ENCODE measurements around the gene STRADA. TPM values are rescaled to one million over a fixed set of nuclear protein-coding genes. Genes with fewer than 3 reads are reported as not detected.
A peak's percentile ranks its signal among the peaks of the same experiment; 100 is the strongest.

STRADA gene
- total RNA-seq, 2 donors from 2014 or later: 15.7 to 37.1 TPM

- WGBS: 76% methylated on average over 1 of the region's 1 CpG
- no peak overlapping the region for H3K27ac ChIP-seq
- H3K9me3 ChIP-seq: no peaks in the 10 kb centered on the region
- H3K36me3 ChIP-seq: peaks cover 0 to 3% of the 10 kb centered on the region in 2 donors
- H3K4me3 ChIP-seq: no peak overlapping the region
- H3K27me3 ChIP-seq (replicated peaks; ENCODE audit: insufficient read depth): no peaks in the 10 kb centered on the region
- H3K4me1 ChIP-seq (replicated peaks): peaks cover 4% of the 10 kb centered on the region
- DNase-seq (ENCODE audit: low spot score): no peak
- intact Hi-C loops (cut with DNase I): no loop called here
- TF ChIP-seq CTCF (IDR thresholded peaks at IDR 0.05): no peak
- no peak for TF ChIP-seq POLR2AphosphoS5 (IDR thresholded peaks at IDR 0.05)
These were observed 44.0 kb upstream of the STRADA start for GRCh38 chr17:63785556-63785955.

GRCh38 chr17:63783522-63783921 is 41.9 kb upstream of the STRADA start:
- no peaks in the 10 kb centered on the region for H3K27me3 ChIP-seq (replicated peaks; ENCODE audit: insufficient read depth)
- H3K27ac ChIP-seq: no peak overlapping the region
- H3K4me3 ChIP-seq: no peak overlapping the region
- peaks cover 6% of the 10 kb centered on the region for H3K4me1 ChIP-seq (replicated peaks)
- TF ChIP-seq CTCF (IDR thresholded peaks at IDR 0.05) (no peak), POLR2A (IDR thresholded peaks at IDR 0.05) (no peak), POLR2AphosphoS5 (IDR thresholded peaks at IDR 0.05) (no peak)
- no peak for DNase-seq (ENCODE audit: low spot score)
- intact Hi-C loops (cut with DNase I): no loop called here
- H3K36me3 ChIP-seq: peaks cover 0 to 3% of the 10 kb centered on the region in 2 donors
- H3K9me3 ChIP-seq: no peaks in the 10 kb centered on the region
- WGBS: 83% methylated on average over 6 of the region's 6 CpGs

GRCh38 chr17:63780928-63781327 is 39.3 kb upstream of the STRADA start:
- no peak for TF ChIP-seq POLR2A (IDR thresholded peaks at IDR 0.05)
- no peak for TF ChIP-seq POLR2AphosphoS5 (IDR thresholded peaks at IDR 0.05)
- no peak for TF ChIP-seq CTCF (IDR thresholded peaks at IDR 0.05)
- H3K9me3 ChIP-seq: no peaks in the 10 kb centered on the region
- no peak overlapping the region for H3K4me3 ChIP-seq
- no peaks in the 10 kb centered on the region for H3K36me3 ChIP-seq
- no peaks in the 10 kb centered on the region for H3K27me3 ChIP-seq (replicated peaks; ENCODE audit: insufficient read depth)
- WGBS: 93% methylated on average over 4 of the region's 4 CpGs
- H3K27ac ChIP-seq: peak overlapping the region; percentile 62 to 78
- H3K4me1 ChIP-seq (replicated peaks): peaks cover 9% of the 10 kb centered on the region
- DNase-seq (ENCODE audit: low spot score): no peak
- intact Hi-C loops (cut with DNase I): no loop called here

GRCh38 chr17:63780507-63780906 is 38.9 kb upstream of the STRADA start:
- WGBS: 42% methylated on average over 1 of the region's 1 CpG
- H3K4me3 ChIP-seq: no peak overlapping the region
- intact Hi-C loops (cut with DNase I): no loop called here
- peak; percentile 64 for TF ChIP-seq POLR2A (IDR thresholded peaks at IDR 0.05)
- peak; percentile 93 for TF ChIP-seq POLR2AphosphoS5 (IDR thresholded peaks at IDR 0.05)
- TF ChIP-seq CTCF (IDR thresholded peaks at IDR 0.05): no peak
- H3K27me3 ChIP-seq (replicated peaks; ENCODE audit: insufficient read depth): no peaks in the 10 kb centered on the region
- H3K4me1 ChIP-seq (replicated peaks): peaks cover 9% of the 10 kb centered on the region
- DNase-seq (ENCODE audit: low spot score): peak; percentile 57
- no peaks in the 10 kb centered on the region for H3K36me3 ChIP-seq
- no peaks in the 10 kb centered on the region for H3K9me3 ChIP-seq
- peak overlapping the region; percentile 62 to 78 for H3K27ac ChIP-seq

GRCh38 chr17:63775420-63775819 is 33.8 kb upstream of the STRADA start:
- peak overlapping the region; percentile 93 to 99 for H3K4me3 ChIP-seq
- peaks cover 5% of the 10 kb centered on the region for H3K4me1 ChIP-seq (replicated peaks)
- 18% methylated on average over 8 of the region's 8 CpGs for WGBS
- no peaks in the 10 kb centered on the region for H3K27me3 ChIP-seq (replicated peaks; ENCODE audit: insufficient read depth)
- H3K9me3 ChIP-seq: no peaks in the 10 kb centered on the region
- intact Hi-C loops (cut with DNase I): no loop called here
- peak overlapping the region; percentile 94 to 98 for H3K27ac ChIP-seq
- no peak for TF ChIP-seq CTCF (IDR thresholded peaks at IDR 0.05)
- TF ChIP-seq POLR2AphosphoS5 (IDR thresholded peaks at IDR 0.05): no peak
- TF ChIP-seq POLR2A (IDR thresholded peaks at IDR 0.05): no peak
- DNase-seq (ENCODE audit: low spot score): no peak
- H3K36me3 ChIP-seq: no peaks in the 10 kb centered on the region
